Measurements from ENCODE around the gene LYZL6.

LYZL6 gene

DNA sequence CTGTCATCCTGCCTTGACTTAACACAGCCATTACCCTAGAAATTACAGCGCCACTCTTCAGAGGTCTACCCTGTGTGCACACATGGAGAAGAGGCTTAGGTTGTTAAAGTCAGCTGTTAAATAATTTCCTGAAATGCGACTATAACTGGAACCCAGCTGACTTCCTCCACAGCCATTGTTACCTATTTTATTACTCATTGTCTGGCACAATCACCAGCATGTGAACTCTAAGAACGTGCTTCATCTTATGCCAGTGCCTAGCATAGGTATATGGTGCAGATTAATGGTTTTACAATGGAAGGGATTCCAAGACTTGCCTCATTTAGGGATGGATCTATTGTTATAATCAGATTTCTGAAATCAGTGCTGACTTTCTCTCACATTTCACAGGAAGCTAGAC is 24.8 kb downstream of the LYZL6 start:
- Histone ChIP-seq H3K9me2 (replicated peaks; ENCODE audit: control insufficient read depth, low read length) (no peaks in the 10 kb centered on the region), H3K4me3 (ENCODE audit: low read length) (no peak overlapping the region), H4K20me1 (ENCODE audit: control insufficient read depth, insufficient read depth, low read depth, low read length) (no peaks in the 10 kb centered on the region), H3K27me3 (ENCODE audit: control insufficient read depth, low read length) (no peaks in the 10 kb centered on the region), H3F3A (ENCODE audit: control insufficient read depth, insufficient read depth) (no peaks in the 10 kb centered on the region), H3K4me2 (ENCODE audit: low read length) (no peak overlapping the region), H3K27ac (ENCODE audit: low read depth, low read length) (no peak overlapping the region), H3K36me3 (ENCODE audit: control insufficient read depth, low read length) (peaks cover 5% of the 10 kb centered on the region), H3K79me2 (ENCODE audit: control insufficient read depth, low read length) (no peaks in the 10 kb centered on the region), H3K4me1 (ENCODE audit: control insufficient read depth, low read length) (no peaks in the 10 kb centered on the region), H3K9me3 (ENCODE audit: control insufficient read depth, insufficient read depth, low read length) (no peaks in the 10 kb centered on the region)
- no peak for TF ChIP-seq EZH2phosphoT487 (IDR thresholded peaks at IDR 0.05; ENCODE audit: borderline replicate concordance, low read length)
- TF ChIP-seq, protein P1, sequence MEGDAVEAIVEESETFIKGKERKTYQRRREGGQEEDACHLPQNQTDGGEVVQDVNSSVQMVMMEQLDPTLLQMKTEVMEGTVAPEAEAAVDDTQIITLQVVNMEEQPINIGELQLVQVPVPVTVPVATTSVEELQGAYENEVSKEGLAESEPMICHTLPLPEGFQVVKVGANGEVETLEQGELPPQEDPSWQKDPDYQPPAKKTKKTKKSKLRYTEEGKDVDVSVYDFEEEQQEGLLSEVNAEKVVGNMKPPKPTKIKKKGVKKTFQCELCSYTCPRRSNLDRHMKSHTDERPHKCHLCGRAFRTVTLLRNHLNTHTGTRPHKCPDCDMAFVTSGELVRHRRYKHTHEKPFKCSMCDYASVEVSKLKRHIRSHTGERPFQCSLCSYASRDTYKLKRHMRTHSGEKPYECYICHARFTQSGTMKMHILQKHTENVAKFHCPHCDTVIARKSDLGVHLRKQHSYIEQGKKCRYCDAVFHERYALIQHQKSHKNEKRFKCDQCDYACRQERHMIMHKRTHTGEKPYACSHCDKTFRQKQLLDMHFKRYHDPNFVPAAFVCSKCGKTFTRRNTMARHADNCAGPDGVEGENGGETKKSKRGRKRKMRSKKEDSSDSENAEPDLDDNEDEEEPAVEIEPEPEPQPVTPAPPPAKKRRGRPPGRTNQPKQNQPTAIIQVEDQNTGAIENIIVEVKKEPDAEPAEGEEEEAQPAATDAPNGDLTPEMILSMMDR (IDR thresholded peaks at IDR 0.05; ENCODE audit: low read depth, low read length, poor library complexity, severe bottlenecking): no peak

DNA sequence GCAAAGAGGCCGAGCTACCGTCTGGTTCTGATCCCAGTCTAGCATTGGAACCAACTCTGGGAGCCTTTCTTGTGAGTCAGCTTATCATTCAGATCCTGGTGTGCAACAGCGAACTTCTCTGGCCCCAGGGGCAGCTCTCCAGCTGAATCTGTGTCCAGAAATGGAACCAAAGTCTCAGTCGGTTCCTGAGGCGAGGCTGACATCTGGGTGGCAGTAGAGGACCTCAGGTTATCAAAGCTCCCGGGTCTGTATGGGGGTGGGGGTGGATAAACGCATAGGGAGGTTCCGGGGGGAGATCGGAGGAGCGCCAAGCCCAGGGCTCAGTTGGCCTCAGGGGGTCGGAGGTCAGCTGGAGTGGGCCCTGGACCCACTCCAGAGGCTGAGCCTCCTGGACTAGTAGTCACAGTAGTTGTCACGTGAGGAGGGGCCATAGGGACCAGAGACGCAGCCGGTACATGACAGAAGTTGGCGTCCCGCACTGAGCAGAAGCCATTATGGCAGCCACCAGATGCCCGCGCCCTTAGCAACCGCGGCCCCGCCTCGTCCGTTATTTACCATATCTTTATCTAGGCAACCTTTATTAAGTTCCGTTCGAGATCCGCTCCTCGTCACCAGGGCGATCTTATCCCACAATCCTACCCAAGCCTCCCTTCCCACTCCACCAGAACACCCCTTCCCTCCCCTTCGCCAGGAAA is 25.8 kb downstream of the LYZL6 start:
- Histone ChIP-seq H3K27ac (ENCODE audit: low read depth, low read length) (no peak overlapping the region), H3K79me2 (ENCODE audit: control insufficient read depth, low read length) (no peaks in the 10 kb centered on the region), H3K36me3 (ENCODE audit: control insufficient read depth, low read length) (peaks cover 2% of the 10 kb centered on the region), H3K4me2 (ENCODE audit: low read length) (no peak overlapping the region), H3K9me3 (ENCODE audit: control insufficient read depth, insufficient read depth, low read length) (no peaks in the 10 kb centered on the region), H3K27me3 (ENCODE audit: control insufficient read depth, low read length) (no peaks in the 10 kb centered on the region), H3K4me1 (ENCODE audit: control insufficient read depth, low read length) (no peaks in the 10 kb centered on the region), H3F3A (ENCODE audit: control insufficient read depth, insufficient read depth) (no peaks in the 10 kb centered on the region), H3K4me3 (ENCODE audit: low read length) (no peak overlapping the region), H4K20me1 (ENCODE audit: control insufficient read depth, insufficient read depth, low read depth, low read length) (no peaks in the 10 kb centered on the region), H3K9me2 (replicated peaks; ENCODE audit: control insufficient read depth, low read length) (no peaks in the 10 kb centered on the region)
- TF ChIP-seq EZH2phosphoT487 (IDR thresholded peaks at IDR 0.05; ENCODE audit: borderline replicate concordance, low read length): no peak
- TF ChIP-seq, protein P1 (IDR thresholded peaks at IDR 0.05; ENCODE audit: low read depth, low read length, poor library complexity, severe bottlenecking): no peak

DNA sequence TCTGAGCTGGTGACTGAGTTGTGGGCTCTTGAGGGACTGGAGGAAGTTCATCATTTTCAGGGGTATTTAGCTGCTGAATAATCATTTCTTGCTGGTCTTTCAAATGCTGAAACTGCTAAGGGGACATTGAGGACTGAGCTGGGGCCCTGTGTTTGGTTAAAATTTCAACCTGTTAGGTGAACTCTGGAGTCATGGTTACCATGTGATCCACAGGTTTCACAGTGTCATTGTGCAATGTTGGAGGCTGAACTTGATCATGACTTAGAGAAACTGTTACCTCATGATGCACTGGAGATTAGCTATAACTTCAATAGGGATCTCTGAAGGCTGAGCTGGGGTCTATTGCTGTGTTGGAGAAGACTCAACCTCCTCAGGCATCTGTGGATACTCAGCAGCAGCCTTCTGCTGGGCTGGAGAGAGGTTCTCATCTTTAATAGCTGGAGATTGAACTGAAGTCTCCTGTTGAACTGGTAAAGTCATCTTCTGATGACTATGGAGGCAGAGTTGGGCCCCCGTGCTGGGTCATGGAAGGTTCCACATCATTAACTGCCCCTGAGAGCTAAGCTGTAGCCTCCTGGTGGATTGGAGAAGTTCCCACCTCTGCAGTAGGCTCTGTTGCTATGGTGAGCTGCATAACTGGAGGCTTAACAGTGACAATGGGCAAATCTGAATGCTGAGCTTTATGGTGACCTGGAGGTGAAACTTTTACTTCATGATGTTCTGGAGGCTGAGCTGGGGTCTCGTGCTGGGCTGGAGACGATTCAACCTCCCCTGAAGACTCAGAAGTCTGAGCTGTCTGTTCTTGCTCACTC is 28.2 kb downstream of the LYZL6 start:
- no peaks in the 10 kb centered on the region for H3K9me3 ChIP-seq (ENCODE audit: control insufficient read depth, insufficient read depth, low read length)
- H3K9me2 ChIP-seq (replicated peaks; ENCODE audit: control insufficient read depth, low read length): no peaks in the 10 kb centered on the region
- H3K27ac ChIP-seq (ENCODE audit: low read depth, low read length): no peak overlapping the region
- no peaks in the 10 kb centered on the region for H3F3A ChIP-seq (ENCODE audit: control insufficient read depth, insufficient read depth)
- H3K36me3 ChIP-seq (ENCODE audit: control insufficient read depth, low read length): no peaks in the 10 kb centered on the region
- H3K4me2 ChIP-seq (ENCODE audit: low read length): no peak overlapping the region
- TF ChIP-seq EZH2phosphoT487 (IDR thresholded peaks at IDR 0.05; ENCODE audit: borderline replicate concordance, low read length): no peak
- TF ChIP-seq, protein P1 (IDR thresholded peaks at IDR 0.05; ENCODE audit: low read depth, low read length, poor library complexity, severe bottlenecking): no peak
- no peak overlapping the region for H3K4me3 ChIP-seq (ENCODE audit: low read length)
- no peaks in the 10 kb centered on the region for H4K20me1 ChIP-seq (ENCODE audit: control insufficient read depth, insufficient read depth, low read depth, low read length)
- no peaks in the 10 kb centered on the region for H3K27me3 ChIP-seq (ENCODE audit: control insufficient read depth, low read length)
- no peaks in the 10 kb centered on the region for H3K4me1 ChIP-seq (ENCODE audit: control insufficient read depth, low read length)
- H3K79me2 ChIP-seq (ENCODE audit: control insufficient read depth, low read length): no peaks in the 10 kb centered on the region

Measured in DOHH2 (cell line).